ENCODE results near the gene MYL3. TPM values are rescaled to one million over a fixed set of nuclear protein-coding genes. Genes with fewer than 3 reads are reported as not detected.

Gene MYL3
- total and polyA plus RNA-seq, 2 donors (not counting 1 experiment from before 2014, with no cell fraction given): not detected

- H2AFZ ChIP-seq (ENCODE audit: insufficient read depth, low read depth, low read length, poor library complexity, severe bottlenecking): no peak overlapping the region
- peaks cover 0 to 13% (median 0%) of the 10 kb centered on the region in 4 experiments for H3K27me3 ChIP-seq (replicated peaks in 1 of 4; ENCODE audit: control extremely low read depth in 1 of 4, control insufficient read depth in 3 of 4, insufficient read depth in 4 of 4, low read length in 3 of 4)
- H3K27ac ChIP-seq (ENCODE audit: low read length in 2 of 2): no peak overlapping the region
- Mint-ChIP-seq H3K4me3 (no peak overlapping the region), H3K27ac (no peak overlapping the region), H3K9me3 (ENCODE audit: insufficient read depth) (no peaks in the 10 kb centered on the region), H3K4me1 (no peaks in the 10 kb centered on the region), H3K27me3 (peaks cover 12% of the 10 kb centered on the region)
- ChIA-PET POLR2A (no interaction called here), CTCF (interaction anchor here (1.0 kb wide), 1 partner anchor 31 kb away, joined by 3 read pairs; no protein-coding TSS in a partner anchor)
- no peaks in the 10 kb centered on the region for H4K20me1 ChIP-seq (ENCODE audit: control insufficient read depth, insufficient read depth, low read length, poor library complexity, severe bottlenecking)
- H3K4me3 ChIP-seq (ENCODE audit: control extremely low read depth in 1 of 5, extremely low read depth in 1 of 5, insufficient read depth in 1 of 5, low read depth in 2 of 5, low read length in 4 of 5): no peak overlapping the region
- no peak for ATAC-seq (ENCODE audit: low read depth)
- H3K79me2 ChIP-seq (ENCODE audit: control insufficient read depth, insufficient read depth, low read length): no peaks in the 10 kb centered on the region
- H3K9ac ChIP-seq (ENCODE audit: low read length): no peak overlapping the region
- no peaks in the 10 kb centered on the region for H3K9me3 ChIP-seq (ENCODE audit: control extremely low read depth in 1 of 3, control insufficient read depth in 2 of 3, insufficient read depth in 1 of 3, low read length in 2 of 3)
- H3K36me3 ChIP-seq (replicated peaks in 1 of 2; ENCODE audit: control extremely low read depth in 1 of 2, control insufficient read depth in 1 of 2, extremely low read depth in 1 of 2, insufficient read depth in 2 of 2, low read length in 1 of 2): no peaks in the 10 kb centered on the region
- intact Hi-C loops (cut with micrococcal nuclease): no loop called here
- no peak for DNase-seq
- no peaks in the 10 kb centered on the region for H3K4me1 ChIP-seq (ENCODE audit: control insufficient read depth in 2 of 2, insufficient read depth in 2 of 2, low read length in 2 of 2)
- WGBS (ENCODE audit: insufficient coverage): 85% methylated on average over 10 of the region's 10 CpGs
- TF ChIP-seq, protein P1, sequence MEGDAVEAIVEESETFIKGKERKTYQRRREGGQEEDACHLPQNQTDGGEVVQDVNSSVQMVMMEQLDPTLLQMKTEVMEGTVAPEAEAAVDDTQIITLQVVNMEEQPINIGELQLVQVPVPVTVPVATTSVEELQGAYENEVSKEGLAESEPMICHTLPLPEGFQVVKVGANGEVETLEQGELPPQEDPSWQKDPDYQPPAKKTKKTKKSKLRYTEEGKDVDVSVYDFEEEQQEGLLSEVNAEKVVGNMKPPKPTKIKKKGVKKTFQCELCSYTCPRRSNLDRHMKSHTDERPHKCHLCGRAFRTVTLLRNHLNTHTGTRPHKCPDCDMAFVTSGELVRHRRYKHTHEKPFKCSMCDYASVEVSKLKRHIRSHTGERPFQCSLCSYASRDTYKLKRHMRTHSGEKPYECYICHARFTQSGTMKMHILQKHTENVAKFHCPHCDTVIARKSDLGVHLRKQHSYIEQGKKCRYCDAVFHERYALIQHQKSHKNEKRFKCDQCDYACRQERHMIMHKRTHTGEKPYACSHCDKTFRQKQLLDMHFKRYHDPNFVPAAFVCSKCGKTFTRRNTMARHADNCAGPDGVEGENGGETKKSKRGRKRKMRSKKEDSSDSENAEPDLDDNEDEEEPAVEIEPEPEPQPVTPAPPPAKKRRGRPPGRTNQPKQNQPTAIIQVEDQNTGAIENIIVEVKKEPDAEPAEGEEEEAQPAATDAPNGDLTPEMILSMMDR (IDR thresholded peaks at IDR 0.05): no peak
- no peak for TF ChIP-seq EZH2 (IDR thresholded peaks at IDR 0.05; ENCODE audit: borderline replicate concordance, insufficient read depth, low read depth, low read length, poor library complexity, severe bottlenecking)
- H3K4me2 ChIP-seq (replicated peaks; ENCODE audit: low read depth, low read length, poor library complexity, severe bottlenecking): no peak overlapping the region
Observed at GRCh38 chr3:46864061-46864881, 1.0 kb upstream of the MYL3 start.

GRCh38 chr3:46862369-46863025 lies 747 bp downstream of the MYL3 start:
- H3K36me3 ChIP-seq (replicated peaks in 1 of 2; ENCODE audit: control extremely low read depth in 1 of 2, control insufficient read depth in 1 of 2, extremely low read depth in 1 of 2, insufficient read depth in 2 of 2, low read length in 1 of 2): no peaks in the 10 kb centered on the region
- ChIA-PET CTCF (interaction anchor here (1.1 to 2.2 kb wide), 3 partner anchors 17 to 461 kb away, joined by 3 to 7 read pairs (median 3); no protein-coding TSS in a partner anchor), POLR2A (no interaction called here)
- intact Hi-C loops (cut with micrococcal nuclease): no loop called here
- H3K9me3 ChIP-seq (ENCODE audit: control extremely low read depth in 1 of 3, control insufficient read depth in 2 of 3, insufficient read depth in 1 of 3, low read length in 2 of 3): no peaks in the 10 kb centered on the region
- no peak overlapping the region for H3K4me2 ChIP-seq (replicated peaks; ENCODE audit: low read depth, low read length, poor library complexity, severe bottlenecking)
- H3K4me1 Mint-ChIP-seq: no peaks in the 10 kb centered on the region
- no peak overlapping the region for H3K27ac Mint-ChIP-seq
- ATAC-seq (ENCODE audit: low read depth) (no peak), DNase-seq (no peak)
- no peaks in the 10 kb centered on the region for H3K9me3 Mint-ChIP-seq (ENCODE audit: insufficient read depth)
- 95% methylated on average over 7 of the region's 7 CpGs for WGBS (ENCODE audit: insufficient coverage)
- peaks cover 14% of the 10 kb centered on the region for H3K27me3 Mint-ChIP-seq
- no peaks in the 10 kb centered on the region for H3K79me2 ChIP-seq (ENCODE audit: control insufficient read depth, insufficient read depth, low read length)
- TF ChIP-seq, protein P1 (IDR thresholded peaks at IDR 0.05): no peak
- TF ChIP-seq EZH2 (IDR thresholded peaks at IDR 0.05; ENCODE audit: borderline replicate concordance, insufficient read depth, low read depth, low read length, poor library complexity, severe bottlenecking): no peak
- H3K4me3 Mint-ChIP-seq: no peak overlapping the region
- no peaks in the 10 kb centered on the region for H4K20me1 ChIP-seq (ENCODE audit: control insufficient read depth, insufficient read depth, low read length, poor library complexity, severe bottlenecking)
- no peak overlapping the region for H3K4me3 ChIP-seq (ENCODE audit: control extremely low read depth in 1 of 5, extremely low read depth in 1 of 5, insufficient read depth in 1 of 5, low read depth in 2 of 5, low read length in 4 of 5)
- no peak overlapping the region for H2AFZ ChIP-seq (ENCODE audit: insufficient read depth, low read depth, low read length, poor library complexity, severe bottlenecking)
- H3K4me1 ChIP-seq (ENCODE audit: control insufficient read depth in 2 of 2, insufficient read depth in 2 of 2, low read length in 2 of 2): no peaks in the 10 kb centered on the region
- no peak overlapping the region for H3K27ac ChIP-seq (ENCODE audit: low read length in 2 of 2)
- H3K9ac ChIP-seq (ENCODE audit: low read length): no peak overlapping the region
- peaks cover 0 to 5% (median 0%) of the 10 kb centered on the region in 4 experiments for H3K27me3 ChIP-seq (replicated peaks in 1 of 4; ENCODE audit: control extremely low read depth in 1 of 4, control insufficient read depth in 3 of 4, insufficient read depth in 4 of 4, low read length in 3 of 4)
